Measurements from ENCODE around the gene PAPOLB. TPM values are rescaled to one million over a fixed set of nuclear protein-coding genes. Genes with fewer than 3 reads are reported as not detected.

PAPOLB gene
- total RNA-seq, 3 donors from 2014 or later (not counting 1 experiment from before 2014, with no cell fraction given) = 0.14 to 0.36 (median 0.20) TPM

- peaks cover 14% of the 10 kb centered on the region for H3K4me1 ChIP-seq (ENCODE audit: control insufficient read depth, insufficient read depth, low read length)
- Mint-ChIP-seq H3K9me3 (peaks cover 0 to 2% of the 10 kb centered on the region in 2 donors), H3K36me3 (no peaks in the 10 kb centered on the region), H3K27me3 (ENCODE audit: low read depth in 2 of 2) (peaks cover 7 to 18% of the 10 kb centered on the region in 2 donors), H3K4me3 (peak overlapping the region; percentile 60), H3K27ac (no peak overlapping the region), H3K4me1 (peaks cover 0 to 8% of the 10 kb centered on the region in 2 donors)
- H3K27me3 ChIP-seq (ENCODE audit: control insufficient read depth, insufficient read depth, low read length) = no peaks in the 10 kb centered on the region
- no peaks in the 10 kb centered on the region for H3K9me3 ChIP-seq (ENCODE audit: control insufficient read depth, insufficient read depth, low read length)
- intact Hi-C loops (cut with micrococcal nuclease) = no loop called here
- ATAC-seq = no peak
- DNase-seq = no peak
- TF ChIP-seq CTCF (IDR thresholded peaks at IDR 0.05) = no peak
- H3K27ac ChIP-seq (ENCODE audit: low read length) = no peak overlapping the region
- no peaks in the 10 kb centered on the region for H3K36me3 ChIP-seq (ENCODE audit: control insufficient read depth, insufficient read depth, low read length)
- WGBS (ENCODE audit: insufficient coverage) = 74% methylated on average over 36 of the region's 37 CpGs
- no peak overlapping the region for H3K4me3 ChIP-seq (ENCODE audit: low read length)
Observed at GRCh38 chr7:4808565-4808964, 53.3 kb downstream of the PAPOLB start.

- peak overlapping the region; percentile 60 for H3K4me3 Mint-ChIP-seq
- H3K36me3 Mint-ChIP-seq = no peaks in the 10 kb centered on the region
- no peak for ATAC-seq
Observed at GRCh38 chr7:4808026-4808425, 53.8 kb downstream of the PAPOLB start.

More at GRCh38 chr7:4808026-4808425, 53.8 kb downstream of the PAPOLB start:
- Histone ChIP-seq H3K27me3 (ENCODE audit: control insufficient read depth, insufficient read depth, low read length) (no peaks in the 10 kb centered on the region), H3K9me3 (ENCODE audit: control insufficient read depth, insufficient read depth, low read length) (no peaks in the 10 kb centered on the region), H3K27ac (ENCODE audit: low read length) (no peak overlapping the region), H3K4me1 (ENCODE audit: control insufficient read depth, insufficient read depth, low read length) (peaks cover 14% of the 10 kb centered on the region), H3K4me3 (ENCODE audit: low read length) (no peak overlapping the region), H3K36me3 (ENCODE audit: control insufficient read depth, insufficient read depth, low read length) (no peaks in the 10 kb centered on the region)
- TF ChIP-seq CTCF (IDR thresholded peaks at IDR 0.05) = no peak
- whole genome bisulfite sequencing (ENCODE audit: insufficient coverage) = 51% methylated on average over 4 of the region's 5 CpGs
- H3K4me1 Mint-ChIP-seq = peaks cover 0 to 8% of the 10 kb centered on the region in 2 donors
- no peak for DNase-seq
- peaks cover 2 to 14% of the 10 kb centered on the region in 2 donors for H3K27me3 Mint-ChIP-seq (ENCODE audit: low read depth in 2 of 2)
- H3K27ac Mint-ChIP-seq = no peak overlapping the region
- intact Hi-C loops (cut with micrococcal nuclease) = no loop called here
- peaks cover 0 to 2% of the 10 kb centered on the region in 2 donors for H3K9me3 Mint-ChIP-seq

Other genes starting within 250 kb of the PAPOLB start
- 10 to 100 TPM; 51.6 to 59.7 (median 55.3) TPM for gene FOXK1, start 179.7 kb downstream of the PAPOLB start, total RNA-seq
- gene AP5Z1, start 86.4 kb downstream of the PAPOLB start, total RNA-seq = 100 to 1,000 TPM; 140 to 156 (median 143) TPM
- gene RADIL, start 21.7 kb upstream of the PAPOLB start, total RNA-seq = not detected
- gene MMD2, start 97.2 kb upstream of the PAPOLB start, total RNA-seq = not detected
- 10 to 100 TPM; 12.3 to 21.7 (median 14.2) TPM for gene RBAK, start 183.8 kb upstream of the PAPOLB start, total RNA-seq